ENCODE results near the gene B3GALT5.

B3GALT5 gene

DNA sequence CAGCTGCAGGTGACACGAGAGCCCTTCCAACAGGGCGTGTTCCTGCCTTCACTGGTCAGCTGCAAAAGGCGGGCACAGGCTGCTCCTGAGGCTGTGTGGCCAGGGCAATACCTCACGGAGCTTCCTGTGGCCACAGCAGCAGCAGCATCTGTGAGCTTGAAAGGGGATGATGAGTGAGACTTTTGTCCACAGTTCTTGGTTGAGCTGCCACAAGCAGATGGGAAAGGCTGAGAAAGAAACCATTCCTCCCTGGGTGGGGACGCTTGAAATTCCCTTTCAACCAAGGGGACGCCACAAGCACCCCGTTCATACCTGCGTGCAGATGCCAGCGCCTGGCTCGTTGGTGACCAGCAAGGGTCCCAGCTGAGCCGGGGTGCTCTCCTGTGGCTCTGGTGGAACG is 37.6 kb downstream of the B3GALT5 start:
- Mint-ChIP-seq H3K4me3 (no peak overlapping the region), H3K9me3 (peaks cover 15 to 26% of the 10 kb centered on the region in 2 donors), H3K27ac (no peak overlapping the region), H3K27me3 (peaks cover 18% of the 10 kb centered on the region), H3K4me1 (no peaks in the 10 kb centered on the region)
- no peak for DNase-seq
- no peak for ATAC-seq

DNA sequence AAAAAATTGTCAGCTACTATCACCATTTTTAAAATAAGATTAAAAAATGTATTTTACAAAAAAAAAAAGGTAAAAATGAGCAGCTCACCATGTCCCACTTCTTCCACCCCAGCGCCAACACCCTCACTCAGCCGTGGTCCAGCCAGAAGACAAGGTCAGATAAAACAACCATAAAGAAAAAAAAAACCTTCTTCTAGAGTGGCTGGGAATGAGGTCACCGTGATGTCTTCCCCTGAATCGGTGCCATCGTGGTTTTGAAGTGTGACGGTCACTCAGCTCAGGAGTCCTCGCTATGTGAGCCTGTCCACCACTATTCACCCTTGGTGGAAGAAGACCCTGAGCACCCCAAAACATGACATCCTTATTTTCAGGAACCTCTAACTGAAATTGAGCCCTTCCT is 38.1 kb downstream of the B3GALT5 start:
- Mint-ChIP-seq H3K4me1 (no peaks in the 10 kb centered on the region), H3K27me3 (peaks cover 18% of the 10 kb centered on the region), H3K27ac (no peak overlapping the region), H3K4me3 (no peak overlapping the region), H3K9me3 (peaks cover 15 to 26% of the 10 kb centered on the region in 2 donors)
- DNase-seq (no peak), ATAC-seq (no peak)

- Mint-ChIP-seq H3K4me3 (no peak overlapping the region), H3K27ac (no peak overlapping the region), H3K27me3 (peaks cover 18% of the 10 kb centered on the region), H3K4me1 (no peaks in the 10 kb centered on the region), H3K9me3 (peaks cover 15 to 26% of the 10 kb centered on the region in 2 donors)
- no peak for ATAC-seq
- DNase-seq, result no peak
Observed at GRCh38 chr21:39651206-39651605, 38.5 kb downstream of the B3GALT5 start.

DNA sequence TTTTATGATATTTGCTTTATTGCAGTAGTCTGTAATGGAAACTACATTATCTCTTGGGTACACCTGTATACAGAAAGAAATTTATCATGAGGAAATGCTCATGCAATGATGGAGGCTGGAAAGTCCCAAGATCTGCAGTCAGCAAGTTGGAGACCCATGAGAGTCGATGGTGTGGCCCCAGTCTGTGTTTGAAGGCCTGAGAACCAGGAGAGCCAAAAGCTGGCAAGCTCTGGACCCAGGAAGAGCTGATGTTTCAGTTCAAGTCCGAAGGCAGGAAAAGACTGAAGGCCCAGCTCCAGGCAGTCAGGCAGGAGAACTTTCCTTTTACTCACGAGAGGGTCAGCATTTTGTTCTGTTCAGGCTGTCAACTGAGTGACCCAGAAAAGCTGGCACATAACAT is 42.2 kb downstream of the B3GALT5 start:
- H3K4me3 Mint-ChIP-seq, result no peak overlapping the region
- H3K9me3 Mint-ChIP-seq, result peaks cover 10 to 19% of the 10 kb centered on the region in 2 donors
- DNase-seq (no peak), ATAC-seq (no peak)
- H3K27me3 Mint-ChIP-seq, result peaks cover 19% of the 10 kb centered on the region
- H3K27ac Mint-ChIP-seq, result no peak overlapping the region
- H3K4me1 Mint-ChIP-seq, result no peaks in the 10 kb centered on the region

DNA sequence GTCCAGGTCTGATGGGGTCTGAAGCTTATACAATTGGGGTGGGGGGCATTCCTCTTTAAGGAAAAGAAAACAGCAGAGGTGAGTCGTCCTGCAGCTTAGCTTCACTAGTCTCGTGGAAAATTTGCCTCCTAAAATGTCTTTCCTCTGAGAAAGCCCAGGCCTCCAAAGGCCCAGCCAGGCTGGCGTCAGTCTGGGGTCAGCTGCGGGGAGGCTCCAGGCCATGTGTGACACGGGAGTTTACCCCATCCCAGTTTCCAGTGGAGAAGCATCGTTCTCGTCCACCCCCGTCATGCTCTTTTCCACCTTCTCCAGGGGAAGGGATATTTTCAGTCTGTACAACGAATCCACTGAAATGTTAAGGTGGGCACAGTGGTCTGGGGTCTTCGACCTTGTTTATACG is 42.8 kb downstream of the B3GALT5 start:
- Mint-ChIP-seq H3K4me3 (no peak overlapping the region), H3K27me3 (peaks cover 25% of the 10 kb centered on the region), H3K4me1 (no peaks in the 10 kb centered on the region), H3K27ac (no peak overlapping the region), H3K9me3 (peaks cover 10 to 19% of the 10 kb centered on the region in 2 donors)
- ATAC-seq (no peak), DNase-seq (no peak)

DNA sequence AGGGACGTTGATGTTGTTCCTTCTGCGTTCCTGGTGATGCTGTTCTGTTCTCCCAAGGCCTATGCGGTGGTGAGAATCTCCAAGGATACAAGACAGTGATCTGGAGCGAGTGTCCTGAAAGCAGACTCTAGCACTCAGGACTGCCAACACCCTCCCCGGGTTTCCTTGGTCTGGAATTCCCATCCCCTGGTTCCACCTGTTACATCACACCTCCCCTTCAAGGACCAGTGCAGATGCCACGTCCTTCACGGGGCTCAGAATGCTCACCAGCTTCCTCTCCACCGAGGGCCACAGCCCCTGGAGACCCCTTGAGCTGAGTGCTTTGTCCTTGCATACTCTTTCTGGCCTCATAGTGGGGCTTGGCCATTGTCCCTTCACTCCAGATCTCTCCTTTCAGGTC is 43.5 kb downstream of the B3GALT5 start:
- Mint-ChIP-seq H3K27ac (no peak overlapping the region), H3K9me3 (peaks cover 10 to 19% of the 10 kb centered on the region in 2 donors), H3K4me1 (no peaks in the 10 kb centered on the region), H3K27me3 (peaks cover 28% of the 10 kb centered on the region), H3K4me3 (no peak overlapping the region)
- ATAC-seq (no peak), DNase-seq (no peak)

DNA sequence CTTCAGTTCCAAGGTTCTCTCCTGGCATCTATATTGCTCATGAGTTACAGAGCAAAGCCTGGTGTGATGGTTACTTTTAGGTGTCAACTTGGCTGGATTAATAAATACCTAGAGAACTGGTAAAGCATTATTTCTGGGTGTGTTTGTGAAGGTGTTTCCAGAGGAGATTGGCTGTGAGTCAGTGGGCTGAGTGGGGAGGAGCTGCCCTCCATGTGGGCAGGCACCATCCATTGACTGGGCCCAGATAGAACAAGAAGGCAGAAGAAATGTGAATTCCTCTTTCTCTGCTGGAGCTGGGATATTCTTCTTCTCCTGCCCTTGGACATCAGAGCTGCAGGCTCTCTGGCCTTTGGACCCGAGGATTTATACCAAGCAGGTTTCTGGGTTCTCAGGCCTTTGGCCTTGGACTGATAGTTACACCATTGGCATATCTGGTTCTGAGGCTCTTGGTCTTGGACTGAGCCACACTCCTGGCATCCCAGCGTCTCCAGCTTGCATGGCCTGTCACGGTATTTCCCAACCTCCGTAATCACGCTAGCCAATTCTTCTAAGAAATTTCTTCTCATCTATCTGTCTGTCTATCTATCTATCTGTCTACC is 44.5 kb downstream of the B3GALT5 start:
- H3K27ac Mint-ChIP-seq, result no peak overlapping the region
- peaks cover 10% of the 10 kb centered on the region in 2 donors for H3K9me3 Mint-ChIP-seq
- H3K4me1 Mint-ChIP-seq, result no peaks in the 10 kb centered on the region
- DNase-seq (no peak), ATAC-seq (no peak)
- H3K4me3 Mint-ChIP-seq, result no peak overlapping the region
- H3K27me3 Mint-ChIP-seq, result peaks cover 28% of the 10 kb centered on the region

GRCh38 chr21:39658066-39658465 is 45.3 kb downstream of the B3GALT5 start:
- Mint-ChIP-seq H3K27ac (no peak overlapping the region), H3K4me1 (no peaks in the 10 kb centered on the region)
- ATAC-seq, result no peak

DNA sequence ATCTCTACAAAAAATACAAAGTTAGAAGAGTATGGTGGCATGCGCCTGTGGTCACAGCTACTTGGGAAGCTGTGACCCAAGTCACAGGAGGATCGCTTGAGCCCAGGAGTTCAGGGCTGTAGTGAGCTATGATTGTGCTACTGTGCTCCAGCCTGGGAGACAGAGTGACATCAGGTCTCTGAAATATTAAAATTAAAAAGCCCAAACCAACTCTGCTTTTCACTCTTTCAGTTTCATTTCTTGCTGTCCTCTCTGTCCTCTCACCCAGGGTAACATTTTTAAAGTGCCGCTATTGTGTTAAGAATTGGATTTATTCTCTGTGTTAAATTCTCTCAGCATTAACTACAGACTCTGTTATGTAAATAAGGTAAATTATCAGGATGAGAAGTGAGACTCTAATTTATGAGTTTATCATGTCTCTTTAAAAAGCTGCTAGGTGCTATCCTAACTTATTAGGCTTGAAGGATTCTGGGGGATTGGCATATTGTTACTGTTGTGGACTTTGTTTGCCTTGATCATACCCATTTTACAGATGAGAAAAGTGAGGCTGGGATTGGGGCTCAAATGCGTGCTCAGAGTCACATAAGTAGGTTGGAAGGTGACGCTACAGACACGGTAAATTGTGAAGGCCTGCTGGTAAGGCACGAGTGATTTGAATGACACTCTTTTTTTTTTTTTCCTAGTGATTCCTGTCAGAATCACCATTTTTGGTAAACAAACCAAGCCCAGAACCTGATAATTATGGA is 46.5 kb downstream of the B3GALT5 start:
- Mint-ChIP-seq H3K4me1 (no peaks in the 10 kb centered on the region), H3K27me3 (peaks cover 28% of the 10 kb centered on the region), H3K9me3 (peaks cover 3% of the 10 kb centered on the region in 2 donors), H3K27ac (no peak overlapping the region), H3K4me3 (no peak overlapping the region)
- ATAC-seq, result no peak
- no peak for DNase-seq

More at GRCh38 chr21:39658066-39658465, 45.3 kb downstream of the B3GALT5 start:
- no peak for DNase-seq
- Mint-ChIP-seq H3K27me3 (peaks cover 28% of the 10 kb centered on the region), H3K4me3 (no peak overlapping the region), H3K9me3 (peaks cover 10% of the 10 kb centered on the region in 2 donors)

- no peak overlapping the region for H3K4me3 Mint-ChIP-seq
- peaks cover 28% of the 10 kb centered on the region for H3K27me3 Mint-ChIP-seq
- no peaks in the 10 kb centered on the region for H3K9me3 Mint-ChIP-seq
- DNase-seq, result no peak
- no peak for ATAC-seq
- H3K27ac Mint-ChIP-seq, result no peak overlapping the region
- H3K4me1 Mint-ChIP-seq, result no peaks in the 10 kb centered on the region
Observed at GRCh38 chr21:39660191-39660980, 47.6 kb downstream of the B3GALT5 start.

DNA sequence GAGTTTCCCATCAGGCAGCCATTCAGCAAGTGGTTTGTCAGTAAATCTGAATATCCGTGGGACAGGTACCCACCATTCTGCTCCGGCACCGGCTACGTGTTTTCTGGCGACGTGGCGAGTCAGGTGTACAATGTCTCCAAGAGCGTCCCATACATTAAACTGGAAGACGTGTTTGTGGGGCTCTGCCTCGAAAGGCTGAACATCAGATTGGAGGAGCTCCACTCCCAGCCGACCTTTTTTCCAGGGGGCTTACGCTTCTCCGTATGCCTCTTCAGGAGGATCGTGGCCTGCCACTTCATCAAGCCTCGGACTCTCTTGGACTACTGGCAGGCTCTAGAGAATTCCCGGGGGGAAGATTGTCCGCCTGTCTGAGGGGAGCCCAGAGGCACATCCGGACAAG is 48.4 kb downstream of the B3GALT5 start:
- no peaks in the 10 kb centered on the region for H3K9me3 Mint-ChIP-seq
- ATAC-seq (no peak), DNase-seq (no peak)
- peaks cover 28% of the 10 kb centered on the region for H3K27me3 Mint-ChIP-seq
- H3K27ac Mint-ChIP-seq, result no peak overlapping the region
- H3K4me3 Mint-ChIP-seq, result no peak overlapping the region
- no peaks in the 10 kb centered on the region for H3K4me1 Mint-ChIP-seq

DNA sequence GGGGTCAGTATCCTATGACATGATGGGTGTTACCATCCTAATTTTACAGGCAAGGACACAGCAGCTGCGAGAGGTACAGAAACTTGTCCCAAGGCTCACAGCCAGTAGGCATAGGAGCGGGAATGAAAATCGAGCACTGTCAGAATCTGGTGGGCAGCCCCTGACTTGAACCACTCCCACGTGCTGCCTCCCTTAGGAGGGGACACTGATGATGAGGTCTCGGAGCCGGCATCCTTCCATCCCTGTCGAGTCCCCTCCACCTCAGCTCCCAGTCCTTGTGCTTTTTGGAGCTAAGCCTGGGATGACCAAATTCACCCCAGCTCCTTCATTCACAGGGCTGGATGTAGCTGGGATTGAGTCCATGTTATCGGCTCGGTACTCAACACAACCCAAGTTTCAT is 49.0 kb downstream of the B3GALT5 start:
- no peaks in the 10 kb centered on the region for H3K9me3 Mint-ChIP-seq
- no peak overlapping the region for H3K27ac Mint-ChIP-seq
- peaks cover 28% of the 10 kb centered on the region for H3K27me3 Mint-ChIP-seq
- H3K4me1 Mint-ChIP-seq, result no peaks in the 10 kb centered on the region
- DNase-seq (no peak), ATAC-seq (no peak)
- H3K4me3 Mint-ChIP-seq, result no peak overlapping the region

DNA sequence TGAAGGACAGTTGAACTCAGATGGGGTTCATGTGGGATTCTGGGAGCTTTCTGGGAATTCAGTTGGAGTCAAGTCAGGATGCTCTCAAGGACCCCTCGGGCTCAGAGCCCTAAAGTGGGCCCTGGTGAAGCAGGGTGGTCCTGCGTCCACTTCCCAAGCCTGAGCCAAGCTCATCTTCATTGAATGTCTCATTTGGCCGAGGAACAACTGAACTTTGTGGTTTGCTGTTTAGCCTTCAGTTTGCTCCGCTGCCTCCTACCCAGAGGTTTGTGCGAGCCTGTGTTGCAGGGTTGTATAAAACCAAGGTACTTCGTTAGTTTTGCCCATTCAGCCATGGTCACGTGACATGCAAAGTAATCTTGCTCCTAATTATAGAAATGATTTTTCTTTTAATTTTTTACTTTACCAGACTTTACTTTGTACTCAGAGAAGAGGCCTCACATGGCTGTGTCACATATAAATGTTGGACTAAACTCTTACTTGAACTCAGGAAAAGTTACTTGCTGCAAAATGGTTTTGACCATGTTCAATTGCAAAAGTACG is 49.7 kb downstream of the B3GALT5 start:
- ATAC-seq, result no peak
- no peak for DNase-seq
- Mint-ChIP-seq H3K27ac (no peak overlapping the region), H3K27me3 (peaks cover 28% of the 10 kb centered on the region), H3K4me1 (no peaks in the 10 kb centered on the region), H3K9me3 (no peaks in the 10 kb centered on the region), H3K4me3 (no peak overlapping the region)

DNA sequence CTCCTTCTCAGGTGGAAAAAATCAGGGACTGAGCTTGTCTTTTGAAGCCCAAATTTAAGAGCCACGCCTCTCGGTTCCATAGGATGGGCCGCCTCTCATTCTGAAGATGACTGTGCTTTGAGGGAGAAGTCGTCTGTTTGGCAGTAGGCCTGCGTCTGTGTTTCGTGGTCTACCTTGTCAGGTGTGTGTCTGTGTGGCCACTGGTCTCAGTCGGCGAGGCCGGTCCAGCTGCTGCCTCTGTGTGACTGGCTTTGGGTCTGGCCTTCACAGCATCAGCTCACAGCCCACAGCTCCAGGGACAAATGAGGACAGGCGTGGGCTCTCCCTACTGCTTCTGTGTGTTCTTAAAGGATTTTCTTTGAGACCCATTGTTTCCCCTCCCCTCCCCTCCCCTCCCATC is 50.3 kb downstream of the B3GALT5 start:
- no peaks in the 10 kb centered on the region for H3K9me3 Mint-ChIP-seq
- no peak overlapping the region for H3K27ac Mint-ChIP-seq
- H3K4me3 Mint-ChIP-seq, result no peak overlapping the region
- no peaks in the 10 kb centered on the region for H3K4me1 Mint-ChIP-seq
- no peak for DNase-seq
- ATAC-seq, result no peak
- peaks cover 28% of the 10 kb centered on the region for H3K27me3 Mint-ChIP-seq

GRCh38 chr21:39663742-39664492 is 51.2 kb downstream of the B3GALT5 start:
- Mint-ChIP-seq H3K4me3 (no peak overlapping the region), H3K27me3 (peaks cover 19% of the 10 kb centered on the region), H3K9me3 (no peaks in the 10 kb centered on the region), H3K27ac (no peak overlapping the region), H3K4me1 (no peaks in the 10 kb centered on the region)
- DNase-seq (no peak), ATAC-seq (no peak)

Measured in stimulated activated naive CD8-positive, alpha-beta T cell treated with anti-CD3 and anti-CD28 coated beads, Interleukin-15, amount 100 ng/mL, for 72 hours (primary cell).